ENCODE results near the gene NEDD4. TPM values are rescaled to one million over a fixed set of nuclear protein-coding genes. Genes with fewer than 3 reads are reported as not detected.

NEDD4 gene
- total and polyA plus RNA-seq, 2 of the 4 experiments (the other 2 are of a cell fraction): 27.4 to 80.7 TPM

DNA sequence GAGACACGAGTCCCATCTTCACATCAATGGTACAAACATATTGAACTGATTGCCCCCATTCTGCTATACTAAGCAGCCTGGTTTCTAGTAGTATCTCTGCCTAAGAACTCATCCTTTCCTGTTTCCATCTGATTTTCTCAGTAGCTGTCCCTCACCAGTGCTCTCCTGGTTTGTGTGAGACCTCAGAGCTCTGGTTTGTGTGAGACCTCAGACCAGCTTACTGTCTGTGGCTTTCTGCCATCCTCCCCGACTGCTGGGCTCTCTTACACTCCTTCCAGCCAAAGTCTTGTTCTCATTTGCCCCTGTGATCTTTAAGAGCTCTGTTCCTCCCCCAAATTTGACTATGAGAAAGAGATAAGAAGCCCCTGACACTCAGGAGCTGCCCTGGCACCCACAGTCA, 41.1 kb upstream of the NEDD4 start:
- CTCF ChIA-PET: no interaction called here

More for the DNA sequence above, 41.1 kb upstream of the NEDD4 start:
- Histone ChIP-seq H3K27ac (ENCODE audit: insufficient read depth, low read length) (no peak overlapping the region), H2BK15ac (ENCODE audit: low read depth, low read length) (no peak overlapping the region), H3K4me2 (ENCODE audit: low read depth, low read length) (no peak overlapping the region), H3K56ac (ENCODE audit: extremely low read depth, insufficient read depth, low read length) (no peak overlapping the region), H3K9ac (ENCODE audit: low read depth, low read length) (no peak overlapping the region), H3K79me1 (ENCODE audit: low read depth in 1 of 2, low read length in 2 of 2) (no peaks in the 10 kb centered on the region), H3K9me3 (ENCODE audit: control insufficient read depth, insufficient read depth, low read length) (no peaks in the 10 kb centered on the region), H2BK20ac (ENCODE audit: low read depth, low read length) (no peak overlapping the region), H3K18ac (ENCODE audit: low read depth, low read length) (no peak overlapping the region), H3K27me3 (ENCODE audit: control insufficient read depth, insufficient read depth, low read length) (no peaks in the 10 kb centered on the region), H4K5ac (ENCODE audit: low read depth, low read length) (no peak overlapping the region), H3K36me3 (ENCODE audit: control insufficient read depth, insufficient read depth, low read length) (no peaks in the 10 kb centered on the region), H3K4me1 (ENCODE audit: control insufficient read depth, insufficient read depth, low read length) (peaks cover 4% of the 10 kb centered on the region), H3K23ac (ENCODE audit: low read depth, low read length) (no peak overlapping the region), H3K9me1 (ENCODE audit: insufficient read depth, low read length) (no peaks in the 10 kb centered on the region; the same call in 1 of the 2 replicates), H4K20me1 (ENCODE audit: insufficient read depth, low read length) (no peaks in the 10 kb centered on the region), H3K14ac (replicated peaks; ENCODE audit: low read depth, low read length) (no peak overlapping the region), H2AFZ (replicated peaks; ENCODE audit: low read length, poor library complexity) (no peak overlapping the region), H2AK5ac (ENCODE audit: low read depth, low read length) (no peak overlapping the region), H3K4me3 (ENCODE audit: insufficient read depth, low read depth, low read length) (no peak overlapping the region), H3K4ac (ENCODE audit: low read depth, low read length) (no peak overlapping the region), H4K8ac (ENCODE audit: low read depth in 2 of 2, low read length in 2 of 2) (no peak overlapping the region), H2BK120ac (ENCODE audit: low read depth, low read length) (peak overlapping the region; percentile 27; the same call in 1 of the 2 replicates), H2AK9ac (replicated peaks; ENCODE audit: low read depth, low read length, poor library complexity) (no peak overlapping the region), H2BK5ac (ENCODE audit: low read depth, low read length, poor library complexity, severe bottlenecking) (no peak overlapping the region), H4K91ac (ENCODE audit: insufficient read depth, low read depth, low read length) (no peak overlapping the region)
- POLR2A ChIA-PET (ENCODE audit: unreplicated experiment): no interaction called here
- intact Hi-C loops (cut with micrococcal nuclease) (no loop called here), in situ Hi-C loops (cut with MboI; ENCODE audit: low sequenced_read_pairs) (no loop called here), dilution Hi-C loops (cut with HindIII; ENCODE audit: low sequenced_read_pairs, unreplicated experiment) (no loop called here)
- DNase-seq (no peak), ATAC-seq (ENCODE audit: low read depth) (no peak)
- no TSS peak for BruUV-seq (replicated peaks)
- TF ChIP-seq POLR2A (IDR thresholded peaks at IDR 0.05; ENCODE audit: low read depth, low read length): no peak
- TF ChIP-seq MXI1 (IDR thresholded peaks at IDR 0.05; ENCODE audit: borderline replicate concordance, low read depth, low read length): no peak
- WGBS, 2 experiments (ENCODE audit: extremely low coverage in 2 of 2, insufficient read length in 1 of 2): no CpG with 5 or more reads among the region's 2 CpGs

Data from IMR-90 (cell line).